GM19239 (cell line): ENCODE measurements around the gene TBX1.

Source experiments
- DNase-seq: peaks from one replicate; pipeline ENCODE4 v3.0.0; 2011; ENCODE audit warnings: low spot score; ENCODE audit not compliant: insufficient read length
- FAIRE-seq: peaks from 2 replicates; lab custom pipeline; 2011; peaks lifted over from hg19 to GRCh38; lab: Jason Lieb, UNC

TBX1 gene

DNA sequence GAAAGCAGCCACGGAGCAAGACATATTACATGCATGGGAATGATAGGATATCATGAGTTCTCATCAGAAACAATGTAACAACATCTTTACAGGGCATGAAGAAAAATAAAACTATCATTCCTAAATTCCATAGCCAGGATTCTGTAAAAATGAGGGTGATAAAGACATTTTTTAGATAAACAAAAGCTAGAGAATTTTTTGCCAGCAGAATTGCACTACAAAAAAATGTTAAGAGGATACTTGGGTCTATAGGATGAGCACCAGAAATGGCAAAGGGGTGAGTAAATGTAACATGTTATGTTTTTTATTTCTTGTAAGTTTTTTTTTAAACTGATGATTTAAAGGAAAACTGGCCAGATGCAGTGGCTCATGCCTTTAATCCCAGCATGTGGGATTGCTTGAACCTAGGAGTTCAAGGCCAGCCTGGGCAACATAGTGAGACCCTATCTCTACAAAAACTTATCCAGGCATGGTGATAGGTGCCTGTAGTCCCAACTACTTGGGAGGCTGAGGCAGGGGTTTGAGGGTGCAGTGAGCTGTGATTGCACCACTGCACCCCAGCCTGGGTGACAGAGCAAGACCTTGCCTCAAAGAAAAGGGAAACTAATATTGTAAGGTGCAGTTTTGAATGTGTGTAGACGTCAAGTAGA is 33.2 kb downstream of the TBX1 start:
- no peak for FAIRE-seq
- DNase-seq, result no peak

DNA sequence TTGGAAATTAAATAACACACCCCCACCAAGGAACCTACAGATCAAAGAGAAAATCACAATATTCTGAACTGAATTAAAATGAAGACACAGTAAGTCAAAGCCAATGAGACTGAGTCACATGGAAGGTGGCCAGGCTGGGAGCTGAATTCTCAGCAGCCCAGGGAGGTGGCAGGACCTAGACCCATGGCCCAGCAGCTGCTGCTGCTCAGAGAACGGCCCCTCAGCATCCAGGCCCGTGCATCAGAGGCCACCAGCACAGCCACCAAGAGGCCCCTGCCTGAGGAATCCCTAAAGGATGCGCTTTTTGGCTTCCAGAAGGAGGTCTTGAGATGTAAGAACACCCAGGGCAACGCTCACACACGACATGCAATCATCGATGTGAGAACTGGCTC is 35.0 kb downstream of the TBX1 start:
- no peak for FAIRE-seq
- DNase-seq, result no peak

DNA sequence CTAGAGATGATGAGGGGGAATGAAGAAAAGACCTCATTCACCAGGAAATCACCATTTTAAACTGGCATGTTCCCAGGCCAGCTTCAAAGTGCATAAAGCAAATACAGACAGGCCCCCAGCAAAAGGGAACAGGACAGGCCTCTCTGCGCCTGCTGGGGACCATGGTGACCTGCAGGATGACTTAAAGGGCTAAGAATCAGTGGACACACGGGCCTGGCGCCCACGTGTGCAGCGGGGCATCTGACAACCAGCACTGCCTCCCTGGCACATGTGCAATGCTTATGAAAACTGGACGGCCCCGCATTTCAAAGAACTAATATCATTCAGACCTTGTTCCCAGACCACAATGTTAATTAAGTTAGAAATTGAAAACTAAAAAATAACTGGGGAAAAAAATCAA is 35.6 kb downstream of the TBX1 start:
- DNase-seq (no peak), FAIRE-seq (no peak)

DNA sequence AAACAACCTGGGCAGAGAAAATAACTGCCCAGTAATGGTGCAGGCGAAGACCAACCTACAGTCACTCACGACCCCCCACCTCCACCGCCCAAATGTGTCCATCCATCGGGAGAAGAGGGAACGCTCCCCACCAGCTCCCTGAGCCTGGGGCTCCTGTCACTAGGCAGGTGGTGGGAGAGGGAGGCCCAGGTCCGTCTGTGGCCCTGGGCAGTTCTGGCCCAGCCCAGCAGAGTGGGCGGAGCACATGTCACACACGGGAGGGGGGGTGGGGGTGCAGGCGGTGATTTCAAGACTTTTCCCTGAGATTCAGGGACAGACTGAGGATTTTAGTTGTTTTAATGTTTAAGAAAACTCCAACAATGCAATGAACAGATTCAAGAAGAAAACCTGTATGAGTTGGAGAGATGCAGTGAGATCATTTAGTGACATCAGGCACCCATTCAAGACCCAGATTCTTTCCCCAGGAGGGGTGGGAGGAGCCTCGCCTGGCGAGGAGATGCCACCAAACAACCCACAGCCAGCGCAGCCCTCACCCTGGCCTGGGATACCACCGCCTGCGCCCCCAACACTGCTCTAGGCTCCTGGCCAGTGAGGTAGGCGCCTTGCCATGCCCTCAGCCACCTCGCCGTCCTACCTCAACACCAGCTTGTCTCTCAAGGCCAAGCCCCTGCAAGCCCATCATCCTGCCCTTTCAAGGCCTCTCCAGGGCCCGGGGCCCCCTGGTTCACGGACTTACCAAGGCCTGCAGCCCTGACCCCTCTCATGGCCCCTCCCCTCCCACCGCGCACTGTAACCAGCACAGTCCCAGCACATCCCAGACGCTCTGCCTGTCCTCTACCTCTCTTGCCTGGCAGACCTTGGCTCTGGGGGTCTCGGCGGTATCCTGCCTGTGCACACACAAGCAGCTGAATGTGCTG is 36.8 kb downstream of the TBX1 start:
- DNase-seq (no peak), FAIRE-seq (no peak)

DNA sequence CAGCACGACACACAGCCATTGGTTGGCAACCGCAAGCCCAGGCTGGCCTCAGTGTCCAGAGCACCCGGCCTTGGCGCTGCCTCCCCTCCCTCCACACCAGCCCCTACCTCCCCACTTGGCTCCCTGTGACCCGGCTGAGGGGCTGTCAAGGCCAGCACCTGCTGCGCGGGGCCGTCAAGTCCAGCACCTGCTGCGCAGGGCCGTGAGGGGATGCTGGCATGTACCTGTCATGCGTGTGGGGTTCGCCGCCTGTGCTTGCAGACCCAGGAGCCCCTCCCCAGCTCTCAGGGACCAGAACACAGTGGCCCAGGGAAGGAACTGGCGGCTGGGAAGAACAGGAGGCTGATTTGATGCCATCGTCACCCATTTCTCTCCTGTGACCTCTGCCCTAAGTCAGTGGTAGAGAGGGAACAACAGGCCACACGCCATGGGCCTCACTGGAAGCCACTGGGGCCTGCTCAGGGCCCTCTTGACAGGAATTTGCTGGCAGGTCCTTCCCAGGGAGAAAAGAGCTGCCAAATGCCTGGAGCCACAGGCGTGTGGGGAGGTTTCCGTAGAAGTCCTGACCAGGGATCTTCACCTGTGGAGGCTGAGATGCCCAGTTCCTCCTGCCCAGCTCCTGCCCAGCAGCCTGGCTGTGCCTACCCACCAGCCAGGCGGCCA is 37.6 kb downstream of the TBX1 start:
- no peak for FAIRE-seq
- DNase-seq, result no peak

DNA sequence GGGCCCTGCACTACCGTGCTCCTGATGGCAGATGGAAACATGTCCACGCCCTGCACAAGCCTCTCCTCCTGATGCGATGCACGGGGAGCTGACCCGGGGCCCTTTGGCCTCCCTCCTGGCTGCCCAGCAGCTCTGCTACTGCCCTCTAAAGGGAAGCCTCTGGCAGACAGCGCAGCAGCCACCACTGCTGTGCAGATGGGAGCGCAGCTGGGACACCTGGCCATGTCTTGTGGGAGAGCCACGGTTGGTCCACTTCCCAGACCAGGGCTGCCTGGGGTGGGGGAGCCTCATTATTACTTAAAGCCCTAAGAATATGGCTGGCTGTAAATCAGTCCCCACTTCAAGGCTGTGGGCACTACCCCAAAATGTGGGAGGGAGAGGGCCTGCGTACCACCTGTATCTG is 38.3 kb downstream of the TBX1 start:
- no peak for FAIRE-seq
- no peak for DNase-seq

DNA sequence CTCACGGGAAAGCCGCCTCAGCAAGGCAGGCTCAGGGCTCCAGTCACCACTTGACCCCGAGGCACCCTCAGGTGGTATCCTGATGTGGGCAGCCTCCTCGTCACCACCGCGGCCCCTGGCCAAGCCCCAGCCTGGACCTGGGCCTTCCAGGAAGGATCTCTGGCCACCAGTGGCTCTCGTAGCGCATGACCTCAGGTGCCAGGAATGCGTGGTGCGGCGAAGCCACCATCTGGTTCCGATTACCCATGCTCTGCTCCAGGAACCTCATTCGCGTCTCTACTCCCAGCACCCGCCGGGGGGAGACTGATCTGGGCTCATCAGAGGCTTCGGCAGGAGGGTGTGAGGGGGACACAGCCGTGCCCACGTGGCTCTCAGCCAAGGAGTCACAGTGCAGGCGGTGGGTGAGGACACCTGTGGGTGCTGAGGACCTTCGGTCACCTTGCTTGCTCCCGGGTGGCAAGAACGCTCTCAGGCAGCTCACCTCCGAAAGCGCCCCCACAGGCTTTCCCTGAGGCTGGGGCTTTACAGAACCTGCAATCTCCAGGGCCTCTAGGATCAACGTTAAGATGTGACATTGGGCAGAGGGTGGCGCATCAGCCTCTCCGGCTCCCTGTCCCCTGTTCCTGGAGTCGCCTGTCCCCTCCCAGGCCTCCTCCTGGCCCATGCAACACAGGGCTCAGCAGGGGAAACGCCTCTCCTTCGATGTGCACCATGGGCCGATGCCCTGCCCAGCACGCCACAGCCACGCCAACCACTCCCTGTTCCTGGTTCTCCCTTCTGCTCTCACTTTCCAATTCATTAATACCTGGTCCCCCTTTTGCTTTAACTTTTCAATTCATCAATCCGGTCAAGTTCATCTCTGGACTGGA is 39.0 kb downstream of the TBX1 start:
- no peak for DNase-seq
- FAIRE-seq, result no peak

DNA sequence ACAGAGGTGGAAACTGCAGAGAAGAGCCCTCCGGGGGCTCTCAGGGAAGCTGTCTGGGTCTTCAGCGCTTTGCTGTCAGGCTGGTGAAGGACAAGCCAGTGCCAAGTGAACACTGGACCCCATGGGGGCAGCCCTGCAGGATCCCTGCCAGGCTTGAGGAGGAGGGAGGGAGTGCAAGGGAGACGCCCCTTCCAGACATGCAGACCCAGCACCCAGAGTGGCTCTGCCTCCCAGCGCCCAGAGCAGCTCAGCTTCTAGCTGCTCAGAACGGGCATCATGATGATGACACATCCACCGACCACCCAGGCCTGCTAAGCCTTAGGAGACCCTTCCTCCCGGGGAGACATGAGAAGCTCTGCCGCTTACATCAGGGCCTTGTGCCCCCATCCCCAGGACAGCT is 39.7 kb downstream of the TBX1 start:
- DNase-seq, result no peak
- no peak for FAIRE-seq

DNA sequence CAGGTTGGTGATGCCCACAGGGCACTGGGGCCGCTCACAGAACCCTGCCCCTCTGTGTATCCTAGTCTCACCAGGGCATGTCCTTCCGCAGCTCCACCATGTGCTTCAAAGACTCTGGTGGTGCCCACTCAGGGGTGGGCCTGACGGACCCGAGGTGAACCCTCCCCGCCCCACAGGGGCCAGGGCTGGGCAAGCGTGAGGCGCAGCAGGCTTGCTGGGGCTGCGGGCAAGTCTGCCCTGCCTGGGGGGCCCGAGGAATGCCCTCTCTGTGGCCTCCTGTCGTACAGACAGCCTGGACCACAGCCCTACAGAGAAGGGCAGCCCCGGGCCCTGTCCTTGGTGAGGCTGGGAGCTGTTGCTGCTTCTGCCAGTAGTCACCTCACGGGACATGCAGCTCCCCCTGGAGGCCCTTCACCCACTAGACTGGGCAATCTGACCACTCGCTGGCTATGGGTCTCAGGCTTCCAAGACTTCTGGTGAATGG is 40.2 kb downstream of the TBX1 start:
- no peak for DNase-seq
- FAIRE-seq, result no peak

DNA sequence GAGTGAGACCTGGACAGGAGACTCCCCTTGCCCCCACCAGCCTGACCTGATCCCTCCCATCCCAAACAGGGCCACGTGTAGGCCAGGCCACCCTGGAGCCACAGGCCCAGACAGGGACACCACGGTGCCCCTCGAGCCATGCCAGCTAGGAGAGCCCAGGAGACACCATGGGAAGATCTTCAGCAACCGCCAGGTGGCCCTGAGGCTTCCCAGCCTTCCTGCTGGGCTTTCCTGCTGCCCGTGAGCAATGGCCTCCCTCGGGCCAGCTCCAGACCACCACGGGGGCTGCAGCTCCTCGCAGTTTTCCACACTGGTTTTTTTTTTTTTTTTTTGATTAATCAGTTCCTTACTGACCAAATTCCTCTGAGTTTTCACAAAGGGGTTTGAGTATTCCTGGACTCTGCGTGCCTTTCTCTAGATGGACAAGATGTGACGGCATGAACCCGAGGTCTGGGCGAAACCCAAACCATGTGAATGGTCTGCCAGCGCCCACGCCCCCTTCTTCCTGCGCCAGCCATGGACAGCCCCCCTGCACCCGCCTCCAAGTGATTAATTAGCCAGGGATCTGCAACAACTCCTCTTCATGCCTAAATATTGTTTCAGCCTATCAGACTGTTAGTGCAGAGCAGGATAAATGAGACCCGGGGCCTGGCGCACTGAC is 40.9 kb downstream of the TBX1 start:
- DNase-seq (no peak), FAIRE-seq (no peak)

DNA sequence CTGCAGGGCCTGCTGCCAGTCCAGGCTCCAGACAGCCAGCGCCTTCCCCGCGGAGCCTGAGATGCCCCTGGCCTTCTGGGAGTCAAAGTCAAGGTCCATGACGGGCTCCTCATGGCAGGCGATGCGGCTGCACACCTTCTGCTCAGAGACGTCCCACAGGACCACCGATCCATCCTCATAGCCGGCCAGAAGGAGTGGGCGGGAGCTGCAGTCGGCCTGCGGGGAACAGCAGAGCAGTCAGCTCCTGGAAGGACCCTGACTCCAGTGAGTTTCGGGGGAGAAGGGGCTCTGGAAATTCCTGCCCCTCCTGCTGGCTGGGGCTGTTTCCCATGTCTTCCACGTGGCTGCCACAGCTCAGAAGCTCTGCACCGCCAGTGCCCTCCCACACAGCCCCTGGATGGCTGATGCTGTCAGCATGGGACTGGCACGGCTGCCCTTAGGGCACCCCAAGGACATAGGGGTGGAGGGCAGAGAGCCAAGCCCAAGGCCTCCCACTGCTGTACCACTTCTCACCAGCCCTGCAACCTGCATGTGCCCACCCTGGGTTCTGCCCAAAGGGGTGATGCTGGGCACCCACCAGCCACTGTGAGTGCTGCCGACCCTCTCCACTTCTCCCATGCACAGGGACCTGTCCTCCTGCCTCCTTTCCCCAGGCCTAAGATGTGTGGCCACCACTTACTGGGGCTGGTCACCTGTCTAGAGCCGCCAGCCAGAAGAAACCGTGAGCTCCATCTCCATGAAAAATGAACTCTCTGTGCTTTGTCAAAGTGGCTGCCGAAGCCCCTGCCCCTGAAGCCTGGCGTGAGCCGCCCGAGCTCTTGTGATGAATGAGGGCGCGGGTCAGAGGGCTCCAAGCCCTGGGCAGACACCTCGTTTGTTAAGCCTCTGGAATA is 41.7 kb downstream of the TBX1 start:
- FAIRE-seq (no peak), DNase-seq (no peak)

DNA sequence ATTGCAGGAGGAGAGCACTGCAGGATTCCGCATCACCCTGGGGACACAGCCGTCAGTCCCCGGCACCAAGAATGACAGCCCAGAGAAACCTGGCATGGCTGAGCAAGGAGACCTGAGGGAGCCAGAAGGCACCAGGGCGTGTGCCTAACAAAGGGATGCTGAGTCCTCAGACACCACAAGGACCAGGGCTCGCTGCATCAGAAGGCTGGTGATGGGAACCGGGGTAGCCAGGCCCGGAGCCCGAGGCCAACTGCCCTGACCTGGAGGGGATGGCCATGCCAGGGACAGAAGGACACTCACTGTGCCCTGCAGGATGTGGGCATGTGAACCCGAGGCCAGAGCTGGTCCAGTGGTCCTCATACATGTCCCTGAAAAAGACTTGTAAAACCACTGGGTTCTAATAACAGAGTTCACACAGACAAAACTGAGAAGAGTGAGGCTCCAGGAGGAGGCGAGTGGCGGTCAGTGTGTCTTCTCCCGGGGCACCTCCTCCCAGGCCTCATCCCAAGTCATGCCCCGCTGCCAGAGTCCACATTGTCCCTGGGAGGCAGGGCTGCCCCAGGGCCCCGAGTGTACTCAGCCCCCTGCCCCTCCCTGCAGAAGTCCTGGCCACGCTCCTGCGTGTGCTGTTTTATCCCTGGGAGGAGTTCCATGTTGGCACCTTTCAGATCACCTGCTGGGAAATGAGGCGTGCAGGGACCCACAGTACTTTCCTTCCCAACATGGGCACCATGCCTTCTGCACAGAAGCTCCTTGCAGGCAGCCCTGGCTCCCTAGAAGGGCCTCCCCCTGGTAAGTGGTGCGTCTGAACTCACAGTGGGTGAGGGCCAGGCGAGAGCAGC is 42.5 kb downstream of the TBX1 start:
- FAIRE-seq, result no peak
- no peak for DNase-seq

DNA sequence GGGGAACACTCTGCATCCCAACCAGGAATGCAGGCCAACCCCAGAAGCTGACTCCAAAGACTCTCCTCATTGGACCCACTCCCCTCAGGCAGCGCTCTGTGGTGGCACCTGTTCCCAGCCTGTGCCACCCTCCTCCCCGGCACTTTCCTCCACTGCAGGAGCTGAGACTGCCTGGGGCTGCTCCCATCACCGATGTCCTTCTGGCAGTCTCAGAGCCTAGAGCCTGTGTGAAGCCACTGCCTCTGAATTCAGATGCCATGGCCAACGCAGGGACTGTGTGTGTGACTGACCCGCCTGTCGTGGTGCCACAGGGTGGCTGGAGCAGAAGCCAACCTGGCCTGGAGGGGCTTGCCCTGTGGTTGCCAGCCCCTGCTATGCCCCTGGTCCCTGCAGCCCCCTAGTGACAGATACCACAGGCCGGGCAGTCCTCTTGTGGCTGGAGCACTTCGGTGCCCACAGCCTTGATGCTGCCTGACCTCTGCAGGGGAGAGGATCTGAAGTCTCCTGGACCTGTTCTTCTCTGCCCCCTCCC is 43.2 kb downstream of the TBX1 start:
- FAIRE-seq, result no peak
- DNase-seq, result no peak

DNA sequence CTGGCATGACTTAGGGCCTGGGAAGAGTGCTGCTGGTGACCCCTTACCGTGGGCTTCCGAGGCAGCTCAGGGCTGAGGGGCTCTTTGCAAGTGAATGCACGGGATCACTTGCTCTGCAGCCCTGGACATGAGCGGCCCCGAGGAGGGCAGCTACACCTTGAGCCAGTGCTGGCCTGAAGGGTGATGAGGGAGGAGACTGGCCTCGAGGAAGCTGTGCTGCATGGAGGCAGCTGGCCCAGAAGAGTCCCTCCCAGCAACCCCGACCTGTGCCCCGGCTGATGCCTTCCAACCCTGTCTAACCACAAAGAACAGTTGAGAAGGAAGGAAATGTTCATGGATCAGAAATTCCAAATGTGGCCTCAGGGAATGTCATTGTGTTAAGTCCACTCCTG is 45.2 kb downstream of the TBX1 start:
- FAIRE-seq (no peak), DNase-seq (no peak)

DNA sequence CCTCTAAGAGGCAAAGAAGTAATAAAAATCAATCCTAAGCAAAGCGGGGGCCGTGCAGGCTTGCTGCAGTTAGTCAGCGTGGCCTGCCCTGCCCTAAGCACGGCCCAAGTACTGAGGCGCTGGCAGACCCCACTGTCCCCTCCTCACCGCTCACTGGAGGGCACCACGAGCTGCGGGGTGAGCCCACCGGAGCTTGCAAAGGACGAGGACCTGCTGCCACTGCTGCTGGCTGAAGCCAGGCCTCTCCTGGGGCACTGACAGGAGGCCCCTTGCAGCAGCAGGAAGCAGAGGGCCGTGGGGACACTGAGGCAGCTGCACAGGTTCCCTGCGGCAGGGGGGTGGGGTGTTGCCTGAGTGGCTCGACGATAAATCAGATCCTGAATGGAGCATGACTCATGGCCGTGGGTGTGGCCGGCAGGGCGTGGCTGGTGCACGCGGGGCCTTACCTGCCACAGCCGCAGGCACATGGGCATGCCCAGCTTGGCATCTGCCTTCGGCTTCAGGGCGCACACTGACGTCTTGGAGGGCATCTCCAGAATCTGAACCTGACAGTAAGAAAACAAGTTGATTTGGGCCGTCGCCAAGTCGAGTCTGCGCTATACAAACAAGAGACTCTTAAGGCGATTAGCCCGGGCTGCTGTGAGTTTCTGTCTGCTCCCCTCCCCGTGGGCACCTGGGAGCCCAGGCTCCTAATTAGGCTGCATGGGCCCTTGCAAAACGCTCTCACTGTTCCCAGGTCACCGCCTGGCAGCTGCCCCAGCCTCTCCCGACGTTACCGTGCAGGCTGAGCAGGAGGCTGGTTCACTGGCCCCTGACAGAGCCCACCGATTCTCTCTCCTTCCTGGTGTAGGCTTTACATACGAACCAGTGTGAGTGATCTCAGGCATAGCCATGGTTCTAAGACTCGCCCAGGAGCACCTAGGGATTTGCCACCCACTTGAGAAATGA is 45.9 kb downstream of the TBX1 start:
- DNase-seq (no peak), FAIRE-seq (no peak)

DNA sequence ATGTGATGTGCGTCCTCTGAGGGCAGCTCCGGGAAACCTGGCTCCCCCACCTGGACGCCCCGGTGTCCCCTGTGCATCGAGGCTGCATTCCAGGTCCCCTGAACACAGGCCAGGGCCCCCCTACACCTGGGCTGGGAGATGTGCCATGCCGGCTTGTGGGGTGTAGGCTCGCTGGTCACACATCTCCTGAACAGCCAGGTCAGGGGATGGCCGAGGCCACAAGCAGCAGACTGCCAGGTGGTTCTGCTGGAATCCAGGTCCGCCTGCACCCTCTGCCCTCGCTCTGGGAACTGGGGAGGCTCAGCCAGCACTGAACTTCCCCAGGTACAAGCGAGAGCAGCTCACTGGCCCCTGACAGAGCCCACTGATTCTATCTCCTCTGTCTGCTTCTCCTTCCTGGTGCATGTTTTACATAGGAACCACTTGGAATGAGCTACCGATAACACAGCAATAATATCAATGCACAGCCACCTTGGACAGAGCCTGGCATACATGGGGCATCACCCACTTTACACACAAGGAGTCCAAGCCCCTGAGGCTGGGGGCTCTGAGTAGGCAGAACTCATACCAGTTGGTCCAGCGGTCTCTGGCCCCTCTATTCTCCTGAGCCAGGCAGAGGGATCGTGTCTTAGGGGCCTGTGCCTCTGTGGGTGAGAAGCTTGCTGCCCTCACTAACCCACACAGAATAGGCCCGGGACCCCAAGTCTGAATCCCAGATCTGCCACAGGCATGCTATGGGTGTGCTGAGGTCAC is 46.8 kb downstream of the TBX1 start:
- no peak for FAIRE-seq
- no peak for DNase-seq
